Vein endothelial cell (primary cell): ENCODE data around the gene OR51A4. TPM values are rescaled to one million over a fixed set of nuclear protein-coding genes. Genes with fewer than 3 reads are reported as not detected.

Experiments used
- total RNA-seq: library from RNA; depleted of rRNA; stranded (reverse); fragments of >200 nt; gene quantifications from 2 replicates; pipeline ENCODE4 v1.2.3, GENCODE V29; 2012

Gene OR51A4
- total RNA-seq, result not detected in 2 replicates

GRCh38 chr11:4947505-4947904 lies at the start of gene OR51A4:
Gene OR51A4 (minus strand): TSS chr11:4947605. CDS start chr11:4947100, 505 bp downstream.

GRCh38 chr11:4994551-4994950 lies 47.1 kb upstream of the OR51A4 start, which contains the start of gene OR51L1:
Gene OR51L1 (plus strand): TSS chr11:4994851. CDS start chr11:4998983, 4,132 bp downstream.

GRCh38 chr11:4955613-4956012 lies 8.2 kb upstream of the OR51A4 start, which contains the start of gene OR51A2:
Gene OR51A2 (minus strand): TSS chr11:4955713. CDS start chr11:4955713, 0 bp downstream.

GRCh38 chr11:4924239-4924638 lies 23.2 kb downstream of the OR51A4 start, which contains the start of gene OR51G1:
Gene OR51G1 (minus strand): TSS chr11:4924339. CDS start chr11:4924339, 0 bp downstream.

GRCh38 chr11:4919250-4919649 lies 28.2 kb downstream of the OR51A4 start, which contains the start of gene OR51G2:
Gene OR51G2 (minus strand): TSS chr11:4919350. CDS start chr11:4915663, 3,687 bp downstream.

GRCh38 chr11:4903484-4903883 lies 43.9 kb downstream of the OR51A4 start, which contains the start of gene OR51A7:
Gene OR51A7 (plus strand): TSS chr11:4903783. CDS start chr11:4907370, 3,587 bp downstream.

Other genes starting within 250 kb of the OR51A4 start
- gene OR51E2, start 249.8 kb downstream of the OR51A4 start, total RNA-seq, result not detected in 2 replicates
- not detected in 2 replicates for gene MMP26, start 242.8 kb downstream of the OR51A4 start, total RNA-seq
- not detected in 2 replicates for gene OR51F1, start 177.7 kb downstream of the OR51A4 start, total RNA-seq
- gene OR52R1, start 143.2 kb downstream of the OR51A4 start, total RNA-seq, result not detected in 2 replicates
- gene OR51F2, start 126.3 kb downstream of the OR51A4 start, total RNA-seq, result not detected in 2 replicates
- gene OR51S1, start 98.4 kb downstream of the OR51A4 start, total RNA-seq, result not detected in 2 replicates
- not detected in 2 replicates for gene OR51T1, start 65.7 kb downstream of the OR51A4 start, total RNA-seq
- not detected in 2 replicates for gene OR51A7, start 43.8 kb downstream of the OR51A4 start, total RNA-seq
- not detected in 2 replicates for gene OR51G2, start 28.3 kb downstream of the OR51A4 start, total RNA-seq
- not detected in 2 replicates for gene OR51G1, start 23.3 kb downstream of the OR51A4 start, total RNA-seq
- not detected in 2 replicates for gene OR51A2, start 8.1 kb upstream of the OR51A4 start, total RNA-seq
- gene OR51L1, start 47.2 kb upstream of the OR51A4 start, total RNA-seq, result not detected in 2 replicates
- gene OR52J3, start 98.9 kb upstream of the OR51A4 start, total RNA-seq, result not detected in 2 replicates
- not detected in 2 replicates for gene OR52E2, start 112.0 kb upstream of the OR51A4 start, total RNA-seq
- not detected in 2 replicates for gene OR52E1, start 122.0 kb upstream of the OR51A4 start, total RNA-seq
- gene OR52A5, start 190.8 kb upstream of the OR51A4 start, total RNA-seq, result not detected in 2 replicates
- gene OR52A1, start 207.2 kb upstream of the OR51A4 start, total RNA-seq, result not detected in 2 replicates